Renal cortex interstitium (tissue), 11 donors: Measurements from ENCODE around the gene LDB3. TPM values are rescaled to one million over a fixed set of nuclear protein-coding genes. Genes with fewer than 3 reads are reported as not detected.
A peak's percentile ranks its signal among the peaks of the same experiment; 100 is the strongest.

Experiments used
- DNase-seq, 11 donors: peaks; one replicate each; pipeline ENCODE4 v3.0.0-alpha.2; 2013; ENCODE audit warnings: low read depth in 9 of 11, low spot score in 4 of 11; ENCODE audit errors: extremely low read depth in 1 of 11
- polyA plus RNA-seq, 3 donors: library from polyadenylated mRNA; unstranded; fragments of 120-200 nt; gene quantifications; one replicate each; pipeline ENCODE4 v1.2.1, GENCODE V29; 2013; ENCODE audit not compliant: insufficient read length in 3 of 3

Gene LDB3
- polyA plus RNA-seq, 3 donors: 1.2 to 1.9 (median 1.5) TPM

GRCh38 chr10:86677374-86677773 lies 9.1 kb downstream of the LDB3 start:
- no peak for DNase-seq

DNA sequence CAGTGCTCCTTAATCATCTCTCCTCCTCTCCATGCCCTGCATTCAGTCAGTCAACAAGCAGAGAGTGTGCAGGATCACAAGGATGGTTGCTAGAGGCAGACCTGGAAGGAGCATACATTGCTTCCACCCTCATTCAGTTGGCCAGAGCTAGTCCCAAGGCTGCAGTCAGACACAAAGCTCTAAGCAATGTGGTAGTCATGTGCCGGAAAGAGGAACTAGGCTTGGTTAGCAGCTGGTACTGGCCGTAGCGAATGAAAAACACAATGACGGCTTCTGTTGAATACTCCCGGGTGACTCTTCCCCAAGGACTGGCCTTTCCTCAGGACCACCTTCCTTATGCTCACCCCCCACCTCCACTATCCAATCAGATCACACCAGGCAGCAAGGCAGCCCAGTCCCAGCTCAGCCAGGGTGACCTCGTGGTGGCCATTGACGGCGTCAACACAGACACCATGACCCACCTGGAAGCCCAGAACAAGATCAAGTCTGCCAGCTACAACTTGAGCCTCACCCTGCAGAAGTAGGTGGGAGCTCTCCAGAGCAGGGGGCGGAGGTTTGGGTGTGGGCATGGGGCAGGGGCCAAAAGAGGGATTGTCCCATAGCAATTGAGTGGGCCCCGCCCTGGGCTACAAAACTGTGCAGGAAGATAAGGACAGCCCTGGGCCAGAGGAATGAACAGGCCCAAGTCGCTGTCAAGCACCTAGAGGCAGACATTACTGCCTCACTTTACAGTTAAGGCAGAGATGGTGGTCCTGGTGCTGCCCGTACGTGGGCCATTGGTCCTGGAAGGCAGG lies 10.9 kb downstream of the LDB3 start:
- DNase-seq: no peak

GRCh38 chr10:86681047-86681446 lies 12.7 kb downstream of the LDB3 start:
- DNase-seq: no peak

- DNase-seq: no peak
Observed at GRCh38 chr10:86681722-86682386, 13.5 kb downstream of the LDB3 start.

GRCh38 chr10:86682675-86683074 lies 14.4 kb downstream of the LDB3 start:
- no peak for DNase-seq

DNA sequence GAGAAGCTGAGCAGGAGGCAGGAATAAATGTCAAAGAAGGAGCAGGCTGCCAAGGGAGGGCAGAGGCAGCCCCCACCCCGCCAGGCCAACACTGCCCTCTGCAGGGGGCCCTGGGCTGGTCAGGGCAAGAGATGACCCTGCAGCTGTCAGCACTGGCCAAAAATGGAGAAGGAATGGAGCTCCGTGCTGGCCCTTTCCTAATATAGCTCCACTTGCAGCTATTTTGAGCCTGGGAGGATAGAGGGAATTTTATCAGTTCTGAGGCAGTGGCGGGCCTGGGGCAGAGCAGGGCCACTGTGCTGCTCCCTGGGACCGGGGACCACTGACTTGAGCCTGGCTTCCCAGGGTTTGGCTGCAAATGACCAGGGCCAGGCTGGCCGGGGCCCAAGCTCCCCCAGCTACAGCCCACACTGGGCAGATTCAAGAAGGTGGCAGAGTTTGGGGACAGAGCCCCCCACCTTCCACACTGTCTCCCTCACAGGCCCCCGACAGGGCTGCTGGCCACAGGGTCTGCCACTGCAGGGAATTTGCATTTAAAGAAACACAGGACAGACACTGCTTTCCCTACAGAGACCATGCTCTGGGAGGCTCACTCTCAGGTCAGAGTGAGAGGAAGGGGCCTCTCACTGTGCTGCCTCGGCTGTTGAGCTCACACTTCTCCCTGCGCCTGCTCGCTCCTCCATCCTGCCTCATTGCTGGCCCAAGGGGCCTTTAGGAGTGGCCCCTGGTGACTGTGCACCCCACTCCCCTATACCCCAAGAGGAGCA lies 16.2 kb downstream of the LDB3 start:
- no peak for DNase-seq

DNA sequence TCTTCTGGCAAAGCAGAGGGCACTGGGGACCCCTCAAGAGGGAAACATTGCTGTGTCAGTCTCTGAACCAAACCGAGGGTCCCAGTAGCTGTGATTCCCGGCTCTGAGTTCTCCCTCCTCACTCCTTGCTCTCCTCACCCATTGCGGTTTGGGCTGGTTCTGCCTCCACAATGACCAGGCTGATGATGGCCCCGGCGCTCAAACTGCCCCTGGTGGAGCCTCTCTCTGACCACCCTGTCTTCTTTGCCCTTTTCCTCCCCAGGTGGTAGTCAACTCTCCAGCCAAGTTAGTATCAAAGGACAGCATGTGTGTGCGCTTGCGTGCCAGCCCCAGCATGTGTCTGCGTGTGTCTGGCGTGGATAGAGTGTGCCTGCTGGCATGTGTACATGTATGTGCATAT lies 17.1 kb downstream of the LDB3 start:
- no peak for DNase-seq

DNA sequence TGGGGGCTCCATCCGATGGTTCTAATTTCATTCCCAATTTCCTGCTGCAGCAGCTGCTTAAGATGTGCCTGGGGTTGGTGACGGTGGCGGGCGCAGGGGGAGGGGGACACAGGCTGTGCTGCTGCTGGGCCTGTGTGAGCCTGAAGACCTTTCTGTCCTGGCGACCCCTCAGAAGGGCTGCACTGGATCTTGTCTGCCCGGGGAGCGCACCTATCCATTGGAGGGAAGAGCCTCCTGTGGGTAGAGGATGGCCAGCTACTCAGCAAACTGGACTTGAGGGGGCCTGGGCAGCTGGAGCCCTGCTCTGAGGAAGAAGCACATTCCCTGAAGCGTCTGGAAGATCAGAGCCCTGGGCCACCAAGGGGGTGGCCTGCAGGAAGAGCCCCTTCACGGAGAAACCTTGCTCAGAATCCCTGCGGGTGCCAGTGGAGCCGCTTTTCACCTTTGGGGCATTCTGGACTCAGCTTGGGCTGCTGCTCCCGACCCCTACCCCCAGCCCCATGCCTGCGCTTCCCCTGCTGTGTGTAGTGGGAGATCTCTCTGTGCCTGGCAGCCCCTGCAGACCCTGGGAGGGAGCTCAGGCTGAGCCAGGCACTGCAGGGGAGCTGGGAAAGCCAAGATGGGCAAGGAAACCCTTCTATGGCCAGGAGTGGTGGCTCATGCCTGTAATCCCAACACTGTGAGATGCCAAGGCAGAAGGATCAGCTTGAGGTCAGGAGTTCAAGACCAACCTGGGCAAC lies 17.8 kb downstream of the LDB3 start:
- DNase-seq: no peak

- no peak for DNase-seq
Observed at GRCh38 chr10:86686972-86687371, 18.7 kb downstream of the LDB3 start.

DNA sequence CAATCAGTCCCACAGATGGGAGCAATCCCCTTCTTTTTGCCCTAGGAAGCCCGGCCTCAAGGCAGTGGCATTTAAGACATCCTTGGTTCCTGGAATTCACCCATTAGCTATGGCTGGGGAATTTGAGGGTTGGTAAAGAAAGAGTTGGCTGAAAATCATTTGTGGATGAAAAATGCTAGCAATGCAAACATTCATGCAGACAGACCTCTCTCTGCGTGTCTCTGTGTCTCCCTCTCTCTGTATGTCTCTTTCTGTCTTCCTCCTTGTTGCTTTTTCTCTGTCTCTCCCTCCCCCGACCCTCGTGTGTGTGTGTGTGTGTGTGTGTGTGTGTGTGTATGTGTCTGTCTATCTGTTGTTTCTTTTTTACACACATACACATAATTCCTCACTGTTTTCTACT lies 19.4 kb downstream of the LDB3 start:
- DNase-seq: no peak

DNA sequence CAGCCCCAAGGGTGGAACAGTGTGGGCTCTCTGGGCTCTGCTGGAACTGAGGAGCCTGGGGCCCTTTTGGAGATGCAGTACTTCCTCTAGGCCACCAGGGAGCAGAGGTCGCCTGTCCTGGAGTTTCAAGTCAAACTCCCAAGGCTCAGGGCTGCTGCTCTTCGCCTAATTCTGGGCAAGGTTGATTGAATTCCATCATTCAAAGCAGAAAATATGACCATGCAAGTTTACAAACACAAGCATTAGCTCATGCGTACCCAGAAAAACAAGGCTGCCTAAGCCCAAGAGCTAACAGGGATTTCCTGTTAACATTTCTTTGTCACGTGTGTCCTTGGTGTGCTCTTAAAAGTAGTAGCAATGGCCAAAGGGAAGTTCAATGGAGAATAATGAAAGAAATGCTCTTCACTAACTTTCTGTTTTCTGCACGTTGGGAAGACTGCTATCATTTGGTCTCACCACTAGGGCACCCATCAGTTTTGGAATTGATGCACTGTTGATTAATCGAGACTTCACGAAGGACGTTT lies 20.1 kb downstream of the LDB3 start:
- DNase-seq: peak in 2 of 11 donors; percentile 48 to 56

- no peak for DNase-seq
Observed at GRCh38 chr10:86689146-86689545, 20.8 kb downstream of the LDB3 start.

- DNase-seq: no peak
Observed at GRCh38 chr10:86690231-86690630, 21.9 kb downstream of the LDB3 start.

DNA sequence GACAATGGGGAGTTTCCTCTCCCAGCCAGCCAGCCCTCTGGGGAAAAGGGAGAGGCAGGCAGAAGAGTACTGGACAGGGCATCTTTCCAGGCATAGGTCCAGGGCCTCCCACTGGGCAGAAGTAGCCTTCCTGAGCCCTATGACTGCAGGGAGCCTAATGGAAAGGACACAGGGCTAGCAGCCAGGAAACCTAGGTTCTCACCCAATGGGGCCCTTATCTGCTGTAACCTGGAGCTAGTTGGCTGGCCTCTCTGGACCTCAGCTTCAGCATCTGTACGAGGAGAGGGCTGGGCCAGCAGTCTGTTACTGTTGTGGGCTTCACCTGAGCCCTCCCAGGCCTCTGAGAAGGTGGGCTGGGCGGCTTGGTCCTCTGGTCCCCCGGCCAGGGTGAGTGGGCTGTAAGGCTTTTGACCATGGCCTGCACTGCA lies 22.4 kb downstream of the LDB3 start:
- no peak for DNase-seq

DNA sequence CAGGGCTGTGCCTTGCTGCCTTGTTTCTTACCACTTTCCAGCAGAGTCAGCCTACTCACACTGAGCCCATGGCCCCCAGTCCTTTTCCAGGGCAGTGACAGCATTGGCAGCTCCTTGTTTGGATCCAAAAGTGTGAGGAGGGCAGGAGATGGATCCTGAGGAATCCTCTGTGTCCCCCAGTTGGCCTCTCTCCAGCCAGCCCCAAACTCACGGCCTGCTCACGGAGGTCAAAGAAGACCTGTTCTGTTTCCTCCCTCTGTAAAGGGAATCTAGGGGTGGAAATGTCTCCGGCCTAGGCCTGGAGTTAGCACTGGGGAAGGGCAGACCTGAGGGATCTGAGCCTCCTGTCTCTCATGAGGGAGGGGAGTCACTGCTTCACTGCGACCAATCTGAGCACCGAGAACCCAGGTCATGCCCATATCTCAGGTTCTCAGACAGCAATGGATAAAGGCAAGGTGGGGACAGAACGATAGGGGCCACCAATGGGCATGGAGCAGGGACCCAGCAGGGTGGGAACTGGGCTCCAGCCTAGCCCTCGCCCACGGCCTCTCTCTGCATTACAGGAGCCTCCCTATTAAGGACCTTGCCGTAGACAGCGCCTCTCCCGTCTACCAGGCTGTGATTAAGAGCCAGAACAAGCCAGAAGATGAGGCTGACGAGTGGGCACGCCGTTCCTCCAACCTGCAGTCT lies 23.2 kb downstream of the LDB3 start:
- no peak for DNase-seq

GRCh38 chr10:86692023-86692514 lies 23.8 kb downstream of the LDB3 start:
- DNase-seq: no peak

- DNase-seq: no peak
Observed at GRCh38 chr10:86692664-86693063, 24.4 kb downstream of the LDB3 start.

DNA sequence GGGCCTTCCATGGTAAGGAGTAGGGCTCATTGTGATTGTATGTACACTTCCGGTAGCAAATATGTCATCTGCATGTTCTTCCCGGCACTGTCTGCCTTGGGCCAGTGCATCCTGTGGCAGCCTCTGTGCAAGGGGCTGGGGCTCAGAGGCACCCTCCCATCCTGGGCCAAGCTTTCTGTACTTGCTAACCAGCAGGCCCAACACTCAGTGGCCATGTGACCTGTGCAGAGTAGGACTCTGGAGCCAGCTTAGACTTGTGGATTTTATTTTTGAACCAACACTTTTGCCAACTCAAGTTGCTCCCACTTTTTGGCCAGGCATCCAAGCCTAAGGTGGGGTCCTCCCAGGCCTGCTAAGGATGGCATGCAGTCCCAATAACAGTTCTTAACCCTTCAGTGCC lies 25.0 kb downstream of the LDB3 start:
- no peak for DNase-seq
